Lower leg skin (tissue), 4 donors: ENCODE measurements around the gene MTERF1. TPM values are rescaled to one million over a fixed set of nuclear protein-coding genes. Genes with fewer than 3 reads are reported as not detected.

Experiments
- DNase-seq, 2 donors: peaks; one replicate each; pipeline ENCODE4 v3.0.0-alpha.2; 2019; ENCODE audit warnings: low spot score in 2 of 2
- H3K4me3 ChIP-seq: fragments of 200-600 bp; sonication (generic); 2 replicates; pipeline ENCODE4 v1.5.1; 2017; ENCODE audit warnings: mild to moderate bottlenecking, low read depth; ENCODE audit not compliant: poor library complexity, severe bottlenecking
- POLR2A ChIP-seq, 2 donors: fragments of 450-650 bp; IDR thresholded peaks; one replicate each; pipeline ENCODE4 v1.6.1; 2016 to 2017; ENCODE audit warnings: antibody characterized with exemption in 2 of 2, mild to moderate bottlenecking in 1 of 2, moderate library complexity in 1 of 2
- WGBS, 2 donors: methylation state at CpG; one replicate each; pipeline ENCODE4 v1.1.5; 2018; 5-methylcytosine and 5-hydroxymethylcytosine counted together
- intact Hi-C: fragments of 100-400 bp; cut with DNase I; formaldehyde crosslinking; loops from one replicate; pipeline ENCODE4 v1.15.0; 2023; ENCODE audit warnings: low total_unique reads
- total RNA-seq, 4 donors: library from RNA; depleted of rRNA; stranded (reverse); fragments of >200 nt; gene quantifications; one replicate each; pipeline ENCODE4 v1.1.0, GENCODE V29; 2016
- TF ChIP-seq, protein P1 (sequence below), 3 donors: fragments of 450-650 bp; IDR thresholded peaks; one replicate each; pipeline ENCODE4 v1.5.1; 2016; ENCODE audit warnings: antibody characterized with exemption in 3 of 3, mild to moderate bottlenecking in 3 of 3, moderate library complexity in 2 of 3

MTERF1 gene, protein sequence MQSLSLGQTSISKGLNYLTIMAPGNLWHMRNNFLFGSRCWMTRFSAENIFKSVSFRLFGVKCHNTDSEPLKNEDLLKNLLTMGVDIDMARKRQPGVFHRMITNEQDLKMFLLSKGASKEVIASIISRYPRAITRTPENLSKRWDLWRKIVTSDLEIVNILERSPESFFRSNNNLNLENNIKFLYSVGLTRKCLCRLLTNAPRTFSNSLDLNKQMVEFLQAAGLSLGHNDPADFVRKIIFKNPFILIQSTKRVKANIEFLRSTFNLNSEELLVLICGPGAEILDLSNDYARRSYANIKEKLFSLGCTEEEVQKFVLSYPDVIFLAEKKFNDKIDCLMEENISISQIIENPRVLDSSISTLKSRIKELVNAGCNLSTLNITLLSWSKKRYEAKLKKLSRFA
- total RNA-seq = 10 to 100 TPM in 1 of 4 donors, 1 to 10 TPM in 3; 4.7 to 10.7 (median 6.5) TPM

DNA sequence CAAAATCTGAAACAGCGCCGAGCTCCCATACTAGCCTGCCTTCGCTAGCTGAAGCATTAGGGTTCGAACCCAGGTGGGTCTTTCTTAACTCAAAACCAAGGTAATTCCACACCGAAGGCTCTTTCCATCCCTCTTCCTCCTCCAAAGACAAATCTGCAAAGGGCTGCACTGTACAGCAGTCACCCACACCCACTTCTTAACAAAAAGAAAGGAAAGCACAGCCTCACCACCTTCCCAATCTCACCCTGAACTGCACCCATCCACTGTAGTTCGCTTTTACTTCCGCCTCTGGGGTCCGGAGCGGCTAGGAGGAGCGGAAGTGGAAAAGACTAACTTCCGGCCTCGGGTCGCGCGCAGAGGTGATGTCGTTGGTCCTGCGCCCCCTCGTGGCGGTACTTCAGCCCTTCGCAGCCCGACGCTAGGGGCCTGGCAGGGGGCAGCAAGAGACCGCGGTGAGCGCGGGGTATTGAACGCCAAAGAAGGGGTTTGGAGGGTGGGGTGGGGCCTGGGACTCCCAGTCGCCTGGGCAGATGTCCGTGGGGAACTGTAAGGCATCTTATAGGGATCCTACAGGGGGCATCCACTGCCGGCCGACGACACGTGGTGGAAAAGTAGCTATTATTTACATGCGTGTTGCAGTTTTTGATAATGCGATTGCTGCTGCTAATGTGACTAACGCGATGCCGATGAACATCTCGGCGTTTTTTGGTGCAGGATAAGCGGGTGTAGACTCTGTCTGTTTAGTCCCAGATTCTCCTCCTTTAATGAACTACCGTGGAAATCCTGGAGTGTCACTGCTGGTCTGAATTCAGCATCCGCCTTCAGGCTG, at the start of gene MTERF1:
Gene MTERF1, minus strand, starts transcription at position 290 of the 829 bp plus-strand sequence. CDS start 619 bp downstream, outside the sequence.
- TF ChIP-seq POLR2A (IDR thresholded peaks at IDR 0.05) = no peak
- TF ChIP-seq, protein P1, sequence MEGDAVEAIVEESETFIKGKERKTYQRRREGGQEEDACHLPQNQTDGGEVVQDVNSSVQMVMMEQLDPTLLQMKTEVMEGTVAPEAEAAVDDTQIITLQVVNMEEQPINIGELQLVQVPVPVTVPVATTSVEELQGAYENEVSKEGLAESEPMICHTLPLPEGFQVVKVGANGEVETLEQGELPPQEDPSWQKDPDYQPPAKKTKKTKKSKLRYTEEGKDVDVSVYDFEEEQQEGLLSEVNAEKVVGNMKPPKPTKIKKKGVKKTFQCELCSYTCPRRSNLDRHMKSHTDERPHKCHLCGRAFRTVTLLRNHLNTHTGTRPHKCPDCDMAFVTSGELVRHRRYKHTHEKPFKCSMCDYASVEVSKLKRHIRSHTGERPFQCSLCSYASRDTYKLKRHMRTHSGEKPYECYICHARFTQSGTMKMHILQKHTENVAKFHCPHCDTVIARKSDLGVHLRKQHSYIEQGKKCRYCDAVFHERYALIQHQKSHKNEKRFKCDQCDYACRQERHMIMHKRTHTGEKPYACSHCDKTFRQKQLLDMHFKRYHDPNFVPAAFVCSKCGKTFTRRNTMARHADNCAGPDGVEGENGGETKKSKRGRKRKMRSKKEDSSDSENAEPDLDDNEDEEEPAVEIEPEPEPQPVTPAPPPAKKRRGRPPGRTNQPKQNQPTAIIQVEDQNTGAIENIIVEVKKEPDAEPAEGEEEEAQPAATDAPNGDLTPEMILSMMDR (IDR thresholded peaks at IDR 0.05) = peak in 1 of 3 donors; percentile 80
- 5 to 7% methylated on average over 43 of the region's 43 CpGs for WGBS, 2 donors
- intact Hi-C loops = no loop called here

DNA sequence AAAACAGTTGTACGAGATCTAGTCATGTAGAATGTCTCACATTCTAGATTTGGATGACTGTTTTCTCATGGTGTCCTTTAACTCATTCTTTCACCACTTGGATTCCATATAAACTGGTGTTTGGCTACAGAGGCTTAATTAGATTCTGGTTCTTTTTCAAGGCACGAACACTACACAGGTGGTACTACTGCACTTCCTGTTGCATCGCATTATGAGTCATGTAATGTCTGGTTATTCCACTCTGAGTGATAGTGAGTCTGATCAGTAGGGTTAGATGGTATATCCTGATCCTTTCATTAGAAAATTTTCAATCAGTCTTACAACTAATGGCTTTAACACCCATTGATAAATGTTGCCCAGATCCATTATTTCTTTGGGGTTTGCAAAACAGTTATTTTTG, 49.0 kb upstream of the MTERF1 start:
- WGBS, 2 donors = 71 to 73% methylated on average over 3 of the region's 3 CpGs
- TF ChIP-seq, protein P1 (IDR thresholded peaks at IDR 0.05) = no peak
- TF ChIP-seq POLR2A (IDR thresholded peaks at IDR 0.05) = no peak
- DNase-seq = no peak
- no peak overlapping the region for H3K4me3 ChIP-seq
- intact Hi-C loops = no loop called here

More for the DNA sequence above, at the start of gene MTERF1:
- DNase-seq = peak; percentile 88 to 97
- peak within 1 kb of the TSS; percentile 93 for H3K4me3 ChIP-seq

DNA sequence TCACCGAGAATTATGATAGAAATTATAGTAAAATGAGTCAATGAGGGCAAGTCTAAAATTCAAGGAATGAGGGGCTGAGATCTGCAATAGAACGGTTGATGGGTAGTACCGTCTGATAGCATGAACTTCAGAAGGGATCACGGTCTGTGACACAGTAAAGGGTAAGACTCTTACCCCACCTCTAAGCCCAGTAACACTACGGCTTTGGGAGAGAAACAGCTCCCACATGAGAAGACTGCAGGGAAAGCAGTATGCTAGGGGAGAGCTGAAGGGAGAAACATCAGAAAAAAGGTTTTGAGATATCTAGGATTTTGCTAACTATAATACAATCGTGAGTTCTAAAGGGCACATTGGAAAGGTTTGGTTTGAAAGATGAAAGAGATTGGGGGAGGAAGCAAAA, 47.4 kb upstream of the MTERF1 start:
- TF ChIP-seq, protein P1 (IDR thresholded peaks at IDR 0.05) = no peak
- no peak for TF ChIP-seq POLR2A (IDR thresholded peaks at IDR 0.05)
- no peak for DNase-seq
- no peak overlapping the region for H3K4me3 ChIP-seq
- intact Hi-C loops = no loop called here
- WGBS, 2 donors = 70 to 75% methylated on average over 6 of the region's 6 CpGs

DNA sequence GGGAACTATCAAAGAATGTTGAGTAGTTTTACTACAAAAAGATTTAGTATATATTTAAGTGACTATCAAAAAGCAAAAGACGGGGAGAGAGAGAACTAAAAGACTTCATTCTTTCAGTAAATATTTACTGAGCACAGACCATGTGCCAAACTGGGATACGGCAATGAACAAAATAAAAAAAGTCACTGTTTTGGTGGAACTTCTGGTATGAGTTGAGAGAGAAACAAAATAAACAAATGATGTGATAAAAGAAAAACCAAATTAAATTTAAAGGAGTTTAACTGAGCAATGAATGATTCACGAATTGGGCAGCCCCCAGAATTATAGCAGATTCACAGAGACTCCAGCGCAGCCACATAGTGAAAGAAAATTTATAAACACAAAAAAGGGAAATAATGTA, 42.4 kb upstream of the MTERF1 start:
- WGBS, 2 donors = 70 to 71% methylated on average over 4 of the region's 4 CpGs
- no peak for DNase-seq
- TF ChIP-seq POLR2A (IDR thresholded peaks at IDR 0.05) = no peak
- TF ChIP-seq, protein P1 (IDR thresholded peaks at IDR 0.05) = no peak
- no peak overlapping the region for H3K4me3 ChIP-seq
- intact Hi-C loops = no loop called here

DNA sequence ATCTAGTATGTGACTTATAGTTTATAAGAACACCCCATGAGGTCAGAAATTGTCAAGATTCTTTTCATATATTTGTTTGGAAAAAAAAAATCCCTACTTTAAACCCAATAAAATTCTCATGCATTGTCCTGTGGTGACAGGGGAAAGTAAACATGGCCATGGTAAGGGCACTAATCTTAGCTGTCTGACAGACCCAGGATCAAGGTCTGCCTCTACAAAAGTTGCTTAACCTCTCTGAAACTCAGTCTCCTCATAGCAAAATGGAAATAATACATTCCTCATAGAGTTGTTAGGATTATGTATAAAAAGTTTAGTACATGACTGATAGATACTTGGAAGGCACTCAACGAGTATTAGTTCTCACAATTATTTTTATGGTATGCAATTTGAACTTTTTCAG, 37.9 kb upstream of the MTERF1 start:
- intact Hi-C loops = no loop called here
- H3K4me3 ChIP-seq = no peak overlapping the region
- WGBS, 2 donors = 49 to 50% methylated on average over 1 of the region's 1 CpG
- DNase-seq = no peak
- TF ChIP-seq POLR2A (IDR thresholded peaks at IDR 0.05) = no peak
- TF ChIP-seq, protein P1 (IDR thresholded peaks at IDR 0.05) = no peak
